ENCODE data around the gene IFITM1. TPM values are rescaled to one million over a fixed set of nuclear protein-coding genes. Genes with fewer than 3 reads are reported as not detected.
"Not testable (repeated sequence)": the region's sequence is repeated elsewhere in the genome, so short reads cannot be mapped to it uniquely, and the experiment has no call there.

IFITM1 gene
- total RNA-seq, 1 experiment from 2014 or later = 2.0 TPM

DNA sequence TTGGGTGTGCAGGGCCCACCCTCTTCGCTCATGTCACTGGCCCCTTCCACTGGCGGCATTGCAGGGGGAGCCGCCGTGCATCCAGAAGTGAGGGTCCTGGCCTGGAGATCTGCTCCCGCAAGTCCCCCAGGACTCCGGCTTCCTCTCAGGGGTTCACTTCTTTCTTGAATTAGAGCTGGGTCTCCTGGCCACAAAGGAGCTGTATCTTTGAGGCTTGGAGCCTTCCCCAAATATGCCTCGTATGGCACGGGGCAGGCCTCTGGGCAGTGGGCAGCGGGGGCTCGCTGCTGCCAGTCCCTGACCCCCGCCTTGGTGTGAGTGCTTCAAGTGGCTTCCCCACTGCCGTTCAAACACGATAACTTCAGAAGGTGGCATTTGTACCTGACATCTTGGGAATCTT, 14.2 kb downstream of the IFITM1 start:
- ATAC-seq (no peak), DNase-seq (no peak)
- H3K27ac ChIP-seq (ENCODE audit: low read length) = no peak overlapping the region
- no TSS peak for BruUV-seq (replicated peaks)
- no peak overlapping the region for H2AFZ ChIP-seq (ENCODE audit: low read length)
- H3K4me2 ChIP-seq (ENCODE audit: low read length) = no peak overlapping the region
- ChIA-PET CTCF (no interaction called here), POLR2A (ENCODE audit: unreplicated experiment) (no interaction called here)
- intact Hi-C loops (cut with micrococcal nuclease) = no loop called here
- TF ChIP-seq, protein P1, sequence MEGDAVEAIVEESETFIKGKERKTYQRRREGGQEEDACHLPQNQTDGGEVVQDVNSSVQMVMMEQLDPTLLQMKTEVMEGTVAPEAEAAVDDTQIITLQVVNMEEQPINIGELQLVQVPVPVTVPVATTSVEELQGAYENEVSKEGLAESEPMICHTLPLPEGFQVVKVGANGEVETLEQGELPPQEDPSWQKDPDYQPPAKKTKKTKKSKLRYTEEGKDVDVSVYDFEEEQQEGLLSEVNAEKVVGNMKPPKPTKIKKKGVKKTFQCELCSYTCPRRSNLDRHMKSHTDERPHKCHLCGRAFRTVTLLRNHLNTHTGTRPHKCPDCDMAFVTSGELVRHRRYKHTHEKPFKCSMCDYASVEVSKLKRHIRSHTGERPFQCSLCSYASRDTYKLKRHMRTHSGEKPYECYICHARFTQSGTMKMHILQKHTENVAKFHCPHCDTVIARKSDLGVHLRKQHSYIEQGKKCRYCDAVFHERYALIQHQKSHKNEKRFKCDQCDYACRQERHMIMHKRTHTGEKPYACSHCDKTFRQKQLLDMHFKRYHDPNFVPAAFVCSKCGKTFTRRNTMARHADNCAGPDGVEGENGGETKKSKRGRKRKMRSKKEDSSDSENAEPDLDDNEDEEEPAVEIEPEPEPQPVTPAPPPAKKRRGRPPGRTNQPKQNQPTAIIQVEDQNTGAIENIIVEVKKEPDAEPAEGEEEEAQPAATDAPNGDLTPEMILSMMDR (conservative IDR thresholded peaks at IDR 0.05; ENCODE audit: low read depth, low read length) = no peak
- TF ChIP-seq EZH2phosphoT487 (IDR thresholded peaks at IDR 0.05; ENCODE audit: borderline replicate concordance, low read length) = no peak
- no peak for TF ChIP-seq EZH2 (IDR thresholded peaks at IDR 0.05; ENCODE audit: low read length, unreplicated experiment)
- no peaks in the 10 kb centered on the region for H3K4me1 ChIP-seq (ENCODE audit: insufficient read depth, low read length)
- H3K36me3 ChIP-seq (ENCODE audit: low read depth, low read length) = no peaks in the 10 kb centered on the region
- no peaks in the 10 kb centered on the region for H3K27me3 ChIP-seq (ENCODE audit: low read length)
- no peak overlapping the region for H3K9ac ChIP-seq (ENCODE audit: low read length)
- H3F3A ChIP-seq (ENCODE audit: low read length, unreplicated experiment) = no peaks in the 10 kb centered on the region
- no peaks in the 10 kb centered on the region for H3K9me2 ChIP-seq (replicated peaks; ENCODE audit: low read length)
- no peaks in the 10 kb centered on the region for H3K79me2 ChIP-seq (ENCODE audit: low read length)
- H3K4me3 ChIP-seq (ENCODE audit: low read length) = no peak overlapping the region
- no peaks in the 10 kb centered on the region for H3K9me3 ChIP-seq (ENCODE audit: low read length)
- H4K20me1 ChIP-seq (ENCODE audit: low read length) = no peaks in the 10 kb centered on the region

DNA sequence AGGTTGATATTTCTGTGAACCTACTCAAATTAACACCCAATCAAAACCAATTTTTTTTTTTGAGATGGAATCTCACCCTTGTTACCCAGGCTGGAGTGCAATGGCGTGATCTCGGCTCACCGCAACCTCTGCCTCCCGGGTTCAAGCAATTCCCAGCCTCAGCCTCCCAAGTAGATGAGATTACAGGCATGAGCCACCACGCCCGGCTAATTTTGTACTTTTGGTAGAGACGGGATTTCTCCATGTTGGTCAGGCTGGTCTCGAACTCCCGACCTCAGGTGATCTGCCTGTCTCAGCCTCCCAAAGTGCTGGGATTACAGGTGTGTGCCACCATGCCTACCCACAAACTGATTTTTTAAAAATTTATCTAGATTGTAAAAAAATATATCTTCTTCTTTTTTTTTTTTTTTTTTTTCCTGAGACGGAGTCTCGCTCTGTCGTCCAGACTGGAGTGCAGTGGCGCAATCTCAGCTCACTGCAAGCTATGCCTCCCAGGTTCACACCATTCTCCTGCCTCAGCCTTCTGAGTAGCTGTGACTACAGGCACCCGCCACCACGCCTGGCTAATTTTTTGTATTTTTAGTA, 14.8 kb downstream of the IFITM1 start:
- CTCF ChIA-PET; POLR2A ChIA-PET (ENCODE audit: unreplicated experiment); H3K27me3 ChIP-seq (ENCODE audit: low read length); ATAC-seq; DNase-seq; H2AFZ ChIP-seq (ENCODE audit: low read length); H3K4me2 ChIP-seq (ENCODE audit: low read length); H4K20me1 ChIP-seq (ENCODE audit: low read length); H3K36me3 ChIP-seq (ENCODE audit: low read depth, low read length); H3K4me1 ChIP-seq (ENCODE audit: insufficient read depth, low read length); H3K9me3 ChIP-seq (ENCODE audit: low read length); H3K4me3 ChIP-seq (ENCODE audit: low read length); BruUV-seq (replicated peaks); H3K9ac ChIP-seq (ENCODE audit: low read length); intact Hi-C loops (cut with micrococcal nuclease); H3K27ac ChIP-seq (ENCODE audit: low read length); H3K79me2 ChIP-seq (ENCODE audit: low read length); H3K9me2 ChIP-seq (replicated peaks; ENCODE audit: low read length); H3F3A ChIP-seq (ENCODE audit: low read length, unreplicated experiment): not testable (repeated sequence)

DNA sequence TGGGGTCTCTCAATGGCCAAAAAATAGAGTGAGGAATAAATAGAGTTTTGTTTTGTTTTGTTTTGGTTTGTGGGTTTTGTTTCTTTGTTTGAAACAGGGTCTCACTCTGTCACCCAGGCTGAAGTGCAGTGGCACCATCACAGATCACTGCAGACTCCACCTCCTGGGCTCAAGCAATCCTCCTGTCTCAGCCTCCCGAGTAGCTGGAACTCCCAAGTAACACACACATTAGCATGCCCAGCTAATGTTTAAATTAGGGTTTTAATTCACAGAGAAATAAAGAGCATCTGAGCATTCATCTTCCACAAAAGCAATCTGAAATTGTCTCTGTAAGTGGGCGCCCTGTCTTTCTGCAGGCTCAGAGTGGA, 16.0 kb downstream of the IFITM1 start:
- no peaks in the 10 kb centered on the region for H3K27me3 ChIP-seq (ENCODE audit: low read length)
- no peak for ATAC-seq
- H3K27ac ChIP-seq (ENCODE audit: low read length) = no peak overlapping the region
- H3K4me3 ChIP-seq (ENCODE audit: low read length) = no peak overlapping the region
- no peaks in the 10 kb centered on the region for H3K9me3 ChIP-seq (ENCODE audit: low read length)
- BruUV-seq (replicated peaks) = no TSS peak
- no peak overlapping the region for H3K4me2 ChIP-seq (ENCODE audit: low read length)
- DNase-seq = no peak
- H3K9ac ChIP-seq (ENCODE audit: low read length) = no peak overlapping the region
- no peak overlapping the region for H2AFZ ChIP-seq (ENCODE audit: low read length)
- intact Hi-C loops (cut with micrococcal nuclease) = no loop called here
- H3K9me2 ChIP-seq (replicated peaks; ENCODE audit: low read length) = no peaks in the 10 kb centered on the region
- no peaks in the 10 kb centered on the region for H3K4me1 ChIP-seq (ENCODE audit: insufficient read depth, low read length)
- no peaks in the 10 kb centered on the region for H3K79me2 ChIP-seq (ENCODE audit: low read length)
- no peak for TF ChIP-seq EZH2 (IDR thresholded peaks at IDR 0.05; ENCODE audit: low read length, unreplicated experiment)
- TF ChIP-seq, protein P1 (conservative IDR thresholded peaks at IDR 0.05; ENCODE audit: low read depth, low read length) = no peak
- TF ChIP-seq EZH2phosphoT487 (IDR thresholded peaks at IDR 0.05; ENCODE audit: borderline replicate concordance, low read length) = no peak
- H3F3A ChIP-seq (ENCODE audit: low read length, unreplicated experiment) = no peaks in the 10 kb centered on the region
- ChIA-PET CTCF (no interaction called here), POLR2A (ENCODE audit: unreplicated experiment) (no interaction called here)
- H4K20me1 ChIP-seq (ENCODE audit: low read length) = no peaks in the 10 kb centered on the region
- H3K36me3 ChIP-seq (ENCODE audit: low read depth, low read length) = no peaks in the 10 kb centered on the region
